OCI-LY1 (cell line): ENCODE measurements around the gene MAGI2.
"Not testable (repeated sequence)": the region's sequence is repeated elsewhere in the genome, so short reads cannot be mapped to it uniquely, and the experiment has no call there.

Experiments used
- CTCF ChIP-seq: fragments of 200-600 bp; sonication (generic), shearing (Covaris generic); IDR thresholded peaks from 2 replicates; pipeline ENCODE4 v1.5.1; 2017; ENCODE audit warnings: mild to moderate bottlenecking, antibody characterized with exemption, low read length, moderate library complexity, mixed read lengths
- EZH2 ChIP-seq: fragments of 200-600 bp; sonication (generic), shearing (Covaris generic); IDR thresholded peaks from 2 replicates; pipeline ENCODE4 v1.8.0; 2017; ENCODE audit warnings: borderline replicate concordance, mixed run types, mild to moderate bottlenecking, antibody characterized with exemption, low read length, moderate library complexity, mixed read lengths

GRCh38 chr7:78503301-78503700 lies 950.2 kb downstream of the MAGI2 start:
- not testable (repeated sequence) for TF ChIP-seq CTCF, EZH2
